Breast epithelium (tissue), 3 donors: ENCODE results near the gene VENTX.

ENCODE experiments used
- POLR2A ChIP-seq: fragments of 450-650 bp; IDR thresholded peaks from one replicate; pipeline ENCODE4 v1.6.1; 2016; ENCODE audit warnings: antibody characterized with exemption, mild to moderate bottlenecking, moderate library complexity
- POLR2AphosphoS5 ChIP-seq, 3 donors: sonication (generic); formaldehyde crosslinking; IDR thresholded peaks; one replicate each; pipeline ENCODE4 v1.6.1; 2017; ENCODE audit warnings: antibody characterized with exemption in 3 of 3

- no peak for TF ChIP-seq POLR2A
- no peak for TF ChIP-seq POLR2AphosphoS5 (IDR thresholded peaks at IDR 0.05)
Measured at GRCh38 chr10:133211959-133212852, 25.4 kb upstream of the VENTX start.
